ENCODE measurements around the gene MIF4GD.

- no peak for TF ChIP-seq NR2C1 (IDR thresholded peaks at IDR 0.05)
- TF ChIP-seq CTCF (IDR thresholded peaks at IDR 0.05 in 2 of 3, conservative IDR thresholded peaks at IDR 0.05 in 1 of 3; ENCODE audit: control insufficient read depth in 2 of 3, extremely low read depth in 1 of 3, insufficient read depth in 1 of 3, low read depth in 3 of 3, low read length in 3 of 3) = no peak
- TF ChIP-seq KLF5 (IDR thresholded peaks at IDR 0.05; ENCODE audit: partially characterized antibody) = no peak
Measured at GRCh38 chr17:75318615-75319222, 47.7 kb upstream of the MIF4GD start.
